Transverse colon (tissue), 4 donors: ENCODE data around the gene TMEM38A. TPM values are rescaled to one million over a fixed set of nuclear protein-coding genes. Genes with fewer than 3 reads are reported as not detected.

ENCODE experiments used
- DNase-seq: peaks from one replicate; pipeline ENCODE4 v3.0.0-alpha.2; 2019
- H3K27ac ChIP-seq, 4 donors: fragments of 200-600 bp; sonication (generic); 2 replicates each; pipeline ENCODE4 v1.5.1; 2016 to 2018; ENCODE audit warnings: inconsistent platforms in 4 of 4
- H3K27me3 ChIP-seq: fragments of 200-600 bp; sonication (generic); 2 replicates; pipeline ENCODE4 v1.5.1; 2017; ENCODE audit warnings: inconsistent platforms
- H3K36me3 ChIP-seq, 4 donors: fragments of 200-600 bp; sonication (generic); 2 replicates each; pipeline ENCODE4 v1.5.1; 2017 to 2019; ENCODE audit warnings: inconsistent platforms in 4 of 4
- H3K4me1 ChIP-seq, 4 donors: fragments of 200-600 bp; sonication (generic); 2 replicates each; pipeline ENCODE4 v1.5.1; 2017 to 2020; ENCODE audit warnings: inconsistent platforms in 4 of 4
- H3K4me3 ChIP-seq, 4 donors: fragments of 200-600 bp; sonication (generic); 1 replicate in 1 of 4; 2 replicates in 3 of 4; pipeline versions ENCODE4 v1.5.1 to v1.6.1; 2017 to 2019; ENCODE audit warnings: inconsistent platforms in 4 of 4
- H3K9me3 ChIP-seq, 2 donors: fragments of 200-600 bp; sonication (generic); 2 replicates each; pipeline ENCODE4 v1.5.1; 2017 to 2019; ENCODE audit warnings: inconsistent platforms in 2 of 2
- CTCF ChIP-seq, 5 experiments: fragments of 200-600 bp in 3 of 5; fragments of 450-650 bp in 2 of 5; sonication (generic) in 3 of 5; IDR thresholded peaks; 1 replicate in 2 of 5; 2 replicates in 3 of 5; pipeline ENCODE4 v1.5.1; 2016 to 2017; ENCODE audit warnings: antibody characterized with exemption in 5 of 5, inconsistent platforms in 3 of 5, mild to moderate bottlenecking in 2 of 5, moderate library complexity in 1 of 5
- EP300 ChIP-seq: sonication (generic); formaldehyde crosslinking; IDR thresholded peaks from one replicate; pipeline ENCODE4 v1.6.1; 2017; ENCODE audit warnings: antibody characterized with exemption, low read depth
- POLR2A ChIP-seq: fragments of 450-650 bp; IDR thresholded peaks from one replicate; pipeline ENCODE4 v1.6.1; 2016; ENCODE audit warnings: antibody characterized with exemption, mild to moderate bottlenecking, moderate library complexity
- POLR2AphosphoS5 ChIP-seq, 3 donors: sonication (generic); formaldehyde crosslinking; IDR thresholded peaks; one replicate each; pipeline ENCODE4 v1.6.1; 2016; ENCODE audit warnings: antibody characterized with exemption in 3 of 3
- WGBS, 2 donors: methylation state at CpG; one replicate each; pipeline ENCODE4 v1.1.5; 2018; ENCODE audit warnings: low coverage in 1 of 2; 5-methylcytosine and 5-hydroxymethylcytosine counted together
- in situ Hi-C, 4 donors: fragments of 200-750 bp; cut with MboI; loops; one replicate each; pipeline versions ENCODE4 v1.15.0 to v1.15.1; 2017; ENCODE audit warnings: low sequenced_read_pairs in 3 of 4, low pct_ligation_motif_present in 1 of 4, low pct_unique_long_range_greater_than_20kb in 1 of 4
- intact Hi-C: fragments of 100-400 bp; cut with DNase I; formaldehyde crosslinking; loops from one replicate; pipeline ENCODE4 v1.15.1; 2023; ENCODE audit warnings: low total_unique reads
- total RNA-seq, 4 donors: library from RNA; depleted of rRNA; stranded (reverse); fragments of >200 nt; gene quantifications; one replicate each; pipeline ENCODE4 v1.1.0, GENCODE V29; 2016

The TMEM38A gene
- total RNA-seq, 4 donors from 2014 or later: 0.40 to 9.7 (median 5.1) TPM

DNA sequence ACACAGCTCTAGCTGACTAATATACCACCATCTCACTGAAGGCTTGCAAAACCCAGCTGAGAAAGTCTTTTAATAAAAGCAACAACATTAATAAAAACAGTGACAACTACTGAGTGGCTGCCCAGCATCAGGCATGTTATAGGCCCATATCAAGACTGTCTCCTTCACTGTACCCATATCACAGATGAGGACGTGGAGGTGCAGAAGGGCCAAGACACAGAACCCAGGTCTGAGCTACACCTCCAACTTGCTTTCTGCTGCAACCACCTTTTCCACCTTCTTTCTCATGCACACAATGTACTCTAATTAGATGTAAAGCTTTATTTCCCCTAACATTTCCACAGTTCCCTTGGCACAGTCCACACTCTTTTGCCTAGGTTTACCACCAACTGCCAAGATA is 22.3 kb upstream of the TMEM38A start:
- WGBS, 2 donors: 100% methylated on average over 1 of the region's 1 CpG
- H3K36me3 ChIP-seq: peaks cover 0 to 33% (median 15%) of the 10 kb centered on the region in 4 donors
- H3K4me3 ChIP-seq: no peak overlapping the region
- H3K27ac ChIP-seq: no peak overlapping the region
- in situ Hi-C loops: no loop called here
- DNase-seq: no peak
- no peak for TF ChIP-seq POLR2AphosphoS5 (IDR thresholded peaks at IDR 0.05)
- H3K27me3 ChIP-seq: no peaks in the 10 kb centered on the region
- intact Hi-C loops: no loop called here
- no peaks in the 10 kb centered on the region for H3K9me3 ChIP-seq
- no peaks in the 10 kb centered on the region for H3K4me1 ChIP-seq

- Histone ChIP-seq H3K4me1 (no peaks in the 10 kb centered on the region), H3K9me3 (no peaks in the 10 kb centered on the region), H3K4me3 (no peak overlapping the region), H3K27ac (no peak overlapping the region), H3K27me3 (no peaks in the 10 kb centered on the region), H3K36me3 (peaks cover 0 to 50% (median 22%) of the 10 kb centered on the region in 4 donors)
- DNase-seq: no peak
- intact Hi-C loops: no loop called here
- 86 to 100% methylated on average over 1 of the region's 1 CpG for WGBS, 2 donors
- no peak for TF ChIP-seq CTCF (IDR thresholded peaks at IDR 0.05)
- no peak for TF ChIP-seq POLR2A
- TF ChIP-seq EP300: no peak
- no peak for TF ChIP-seq POLR2AphosphoS5 (IDR thresholded peaks at IDR 0.05)
- in situ Hi-C loops: no loop called here
These were observed 20.0 kb upstream of the TMEM38A start for GRCh38 chr19:16640951-16641350.

- Histone ChIP-seq H3K27ac (no peak overlapping the region), H3K4me3 (no peak overlapping the region), H3K36me3 (peaks cover 0 to 52% (median 25%) of the 10 kb centered on the region in 4 donors), H3K4me1 (no peaks in the 10 kb centered on the region), H3K9me3 (no peaks in the 10 kb centered on the region), H3K27me3 (no peaks in the 10 kb centered on the region)
- no peak for DNase-seq
- TF ChIP-seq CTCF (IDR thresholded peaks at IDR 0.05) (no peak), EP300 (no peak), POLR2AphosphoS5 (IDR thresholded peaks at IDR 0.05) (no peak), POLR2A (no peak)
- WGBS, 2 donors: 93 to 98% methylated on average over 3 to 10 of the region's 10 CpGs
- in situ Hi-C loops: no loop called here
- intact Hi-C loops: no loop called here
These were observed 19.2 kb upstream of the TMEM38A start for GRCh38 chr19:16641695-16642094.

DNA sequence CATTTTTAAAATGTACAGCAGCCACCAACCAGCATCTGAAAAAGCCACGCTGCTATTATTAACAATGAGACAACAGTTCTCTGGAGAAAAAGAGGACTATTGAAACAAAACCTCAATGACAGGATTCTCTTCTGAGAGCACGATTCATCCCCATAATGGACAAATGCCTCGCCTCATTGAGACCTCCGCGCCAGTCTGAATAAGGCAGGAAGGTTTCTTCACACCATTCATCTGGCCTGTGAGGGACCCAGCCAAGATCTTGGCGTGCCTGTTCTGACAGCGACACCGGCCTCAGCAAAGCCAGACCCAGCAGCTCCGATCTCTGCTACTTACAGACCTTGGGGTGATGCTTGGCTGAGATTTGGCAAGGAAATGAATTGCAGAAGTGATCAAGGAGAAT is 15.8 kb upstream of the TMEM38A start:
- no peak for DNase-seq

More for the DNA sequence above, 15.8 kb upstream of the TMEM38A start:
- no peak for TF ChIP-seq CTCF (IDR thresholded peaks at IDR 0.05)
- no peak for TF ChIP-seq POLR2A
- TF ChIP-seq POLR2AphosphoS5 (IDR thresholded peaks at IDR 0.05): no peak
- no peak for TF ChIP-seq EP300
- Histone ChIP-seq H3K4me3 (no peak overlapping the region), H3K9me3 (no peaks in the 10 kb centered on the region), H3K4me1 (no peaks in the 10 kb centered on the region), H3K27ac (no peak overlapping the region), H3K27me3 (no peaks in the 10 kb centered on the region), H3K36me3 (peaks cover 0 to 57% (median 27%) of the 10 kb centered on the region in 4 donors)
- in situ Hi-C loops: no loop called here
- intact Hi-C loops: no loop called here
- 95% methylated on average over 9 of the region's 9 CpGs; no CpG with 5 or more reads in 1 of the 2 donors for WGBS, 2 donors
